NT2/D1 (cell line): ENCODE measurements around the gene USP17L22.
"Not testable (repeated sequence)": the region's sequence is repeated elsewhere in the genome, so short reads cannot be mapped to it uniquely, and the experiment has no call there.

Experiments used
- SUZ12 ChIP-seq: IDR thresholded peaks from 2 replicates; pipeline ENCODE4 v1.6.1; 2011; ENCODE audit not compliant: insufficient read length, insufficient read depth; ENCODE audit errors: extremely low read depth
- YY1 ChIP-seq: IDR thresholded peaks from 2 replicates; pipeline ENCODE4 v1.6.1; 2011; ENCODE audit not compliant: insufficient read length, insufficient read depth
- ZNF274 ChIP-seq: IDR thresholded peaks from 2 replicates; pipeline ENCODE4 v1.6.1; 2011; ENCODE audit warnings: mild to moderate bottlenecking, low read depth, low read length

- TF ChIP-seq ZNF274, YY1, SUZ12: not testable (repeated sequence)
Observed at GRCh38 chr4:9247953-9248680, 19.3 kb upstream of the USP17L22 start, which contains the start of gene USP17L18.
